Naive thymus-derived CD4-positive, alpha-beta T cell (primary cell): ENCODE measurements around the gene GPR107. TPM values are rescaled to one million over a fixed set of nuclear protein-coding genes. Genes with fewer than 3 reads are reported as not detected.
A peak's percentile ranks its signal among the peaks of the same experiment; 100 is the strongest.

Source experiments
- ATAC-seq: fragments of 150-1000 bp; cut with Tn5 transposase; 2 replicates; pipeline ENCODE4 v1.10.0; 2021; ENCODE audit warnings: mild to moderate bottlenecking, moderate library complexity
- CTCF ChIA-PET: fragments of 350-600 bp; sonication (Branson Sonifier 250); formaldehyde crosslinking; loops from one replicate; lab custom pipeline; 2021; ENCODE audit warnings: antibody characterized with exemption; lab: Charles Lee
- POLR2A ChIA-PET: fragments of 350-600 bp; sonication (Branson Sonifier 250); formaldehyde crosslinking; loops from one replicate; lab custom pipeline; 2021; ENCODE audit warnings: antibody characterized with exemption, inconsistent platforms; lab: Charles Lee
- DNase-seq, 9 donors: peaks; one replicate each; pipeline versions ENCODE4 v3.0.0 to v3.0.0-alpha.2; 2020 to 2022; ENCODE audit warnings: mixed read lengths in 1 of 9
- H3K27ac ChIP-seq: one replicate; pipeline ENCODE4 v1.7.0; 2013; ENCODE audit warnings: mild to moderate bottlenecking, low read depth, low read length, moderate library complexity
- H3K27me3 ChIP-seq, 2 donors: one replicate each; pipeline ENCODE4 v1.7.0; 2013; ENCODE audit warnings: low read length in 2 of 2, mild to moderate bottlenecking in 2 of 2, moderate library complexity in 2 of 2; ENCODE audit not compliant: control insufficient read depth in 2 of 2, insufficient read depth in 2 of 2
- H3K36me3 ChIP-seq, 3 experiments: 1 replicate in 2 of 3; 2 replicates in 1 of 3; pipeline ENCODE4 v1.7.0; 2013; ENCODE audit warnings: low read length in 3 of 3, mild to moderate bottlenecking in 3 of 3, moderate library complexity in 1 of 3; ENCODE audit not compliant: insufficient read depth in 3 of 3, control insufficient read depth in 2 of 3
- H3K4me1 ChIP-seq, 2 donors: one replicate each; pipeline ENCODE4 v1.7.0; 2013; ENCODE audit warnings: low read length in 2 of 2, mild to moderate bottlenecking in 2 of 2, moderate library complexity in 1 of 2; ENCODE audit not compliant: control insufficient read depth in 2 of 2, insufficient read depth in 2 of 2
- H3K4me3 ChIP-seq: 2 replicates; pipeline ENCODE4 v1.7.0; 2013; ENCODE audit warnings: mild to moderate bottlenecking, low read length
- H3K9me3 ChIP-seq, 3 experiments: 1 replicate in 2 of 3; 2 replicates in 1 of 3; pipeline ENCODE4 v1.7.0; 2013; ENCODE audit warnings: low read length in 3 of 3; ENCODE audit not compliant: control insufficient read depth in 2 of 3
- H3K27ac Mint-ChIP-seq, 9 donors: one replicate each; pipeline ENCODE4 v1.8.0; 2020 to 2022; ENCODE audit warnings: mixed read lengths in 9 of 9, mild to moderate bottlenecking in 8 of 9, moderate library complexity in 5 of 9, inconsistent platforms in 2 of 9
- H3K27me3 Mint-ChIP-seq, 5 donors: one replicate each; pipeline ENCODE4 v1.8.0; 2021 to 2022; ENCODE audit warnings: mixed read lengths in 5 of 5, mild to moderate bottlenecking in 1 of 5
- H3K36me3 Mint-ChIP-seq, 5 donors: one replicate each; pipeline ENCODE4 v1.8.0; 2020 to 2022; ENCODE audit warnings: mixed read lengths in 5 of 5, mild to moderate bottlenecking in 3 of 5, inconsistent platforms in 1 of 5
- H3K4me1 Mint-ChIP-seq, 7 donors: one replicate each; pipeline ENCODE4 v1.8.0; 2020 to 2022; ENCODE audit warnings: mixed read lengths in 7 of 7, mild to moderate bottlenecking in 3 of 7, inconsistent platforms in 1 of 7
- H3K4me3 Mint-ChIP-seq, 10 donors: one replicate each; pipeline ENCODE4 v1.8.0; 2020 to 2022; ENCODE audit warnings: mild to moderate bottlenecking in 10 of 10, mixed read lengths in 10 of 10, moderate library complexity in 6 of 10, inconsistent platforms in 2 of 10
- H3K9me3 Mint-ChIP-seq, 11 donors: one replicate each; pipeline ENCODE4 v1.8.0; 2020 to 2022; ENCODE audit warnings: mixed read lengths in 11 of 11, mild to moderate bottlenecking in 4 of 11, inconsistent platforms in 1 of 11, moderate library complexity in 1 of 11
- intact Hi-C, 2 donors: fragments of 100-400 bp; cut with micrococcal nuclease; formaldehyde crosslinking; loops; one replicate each; pipeline ENCODE4 v1.15.1; 2023
- polyA plus RNA-seq, 2 donors: library from polyadenylated mRNA; unstranded; fragments of 300-500 nt; fragmentation: Illumina TruSeq; gene quantifications; one replicate each; pipeline ENCODE4 v1.2.3, GENCODE V29; 2021
- total RNA-seq, 6 experiments: library from RNA in 5 of 6; stranded (reverse) in 5 of 6; gene quantifications; 1 replicate in 5 of 6; 2 replicates in 1 of 6; pipeline ENCODE4 v1.2.3 and lab custom pipeline; 2021 to 2026

Gene GPR107
- total and polyA plus RNA-seq, 7 experiments from 2014 or later, result 2.8 to 24.0 (median 21.9) TPM

DNA sequence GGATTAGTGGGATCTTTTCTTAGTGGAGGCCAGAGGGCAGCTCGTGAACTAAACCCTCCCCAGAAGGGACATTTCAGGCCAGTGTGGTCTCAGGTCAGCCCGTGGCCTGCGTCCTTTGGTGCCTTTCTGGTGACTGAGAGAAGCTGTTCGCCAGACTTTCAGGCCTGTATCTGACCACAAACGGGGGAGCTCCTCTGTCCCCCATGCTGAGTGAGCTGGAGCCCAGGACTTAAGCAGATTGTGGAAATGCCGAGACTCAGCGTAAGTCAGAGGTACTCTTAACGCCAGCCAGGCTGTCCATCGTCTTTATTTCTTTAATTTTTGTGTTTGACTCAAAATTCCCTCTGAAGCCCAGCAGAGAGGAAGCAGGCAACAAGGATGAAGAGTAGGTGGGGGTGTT, 63.7 kb downstream of the GPR107 start:
- peaks cover 0 to 51% (median 0%) of the 10 kb centered on the region in 3 experiments for H3K36me3 ChIP-seq
- H3K9me3 ChIP-seq, result no peaks in the 10 kb centered on the region
- Mint-ChIP-seq H3K36me3 (peaks cover 4 to 38% (median 12%) of the 10 kb centered on the region in 5 donors), H3K27ac (no peak overlapping the region), H3K4me1 (peaks cover 0 to under 1% (median 0%) of the 10 kb centered on the region in 7 donors), H3K27me3 (no peaks in the 10 kb centered on the region), H3K9me3 (no peaks in the 10 kb centered on the region), H3K4me3 (no peak overlapping the region)
- no peak overlapping the region for H3K4me3 ChIP-seq
- H3K27ac ChIP-seq, result no peak overlapping the region
- no peaks in the 10 kb centered on the region for H3K27me3 ChIP-seq
- CTCF ChIA-PET, result interaction anchor here (1.1 kb wide), 1 partner anchor 11 kb away, joined by 5 read pairs; no protein-coding TSS in a partner anchor
- DNase-seq (no peak), ATAC-seq (no peak)
- no peaks in the 10 kb centered on the region for H3K4me1 ChIP-seq
- POLR2A ChIA-PET, result no interaction called here
- intact Hi-C loops, result no loop called here

DNA sequence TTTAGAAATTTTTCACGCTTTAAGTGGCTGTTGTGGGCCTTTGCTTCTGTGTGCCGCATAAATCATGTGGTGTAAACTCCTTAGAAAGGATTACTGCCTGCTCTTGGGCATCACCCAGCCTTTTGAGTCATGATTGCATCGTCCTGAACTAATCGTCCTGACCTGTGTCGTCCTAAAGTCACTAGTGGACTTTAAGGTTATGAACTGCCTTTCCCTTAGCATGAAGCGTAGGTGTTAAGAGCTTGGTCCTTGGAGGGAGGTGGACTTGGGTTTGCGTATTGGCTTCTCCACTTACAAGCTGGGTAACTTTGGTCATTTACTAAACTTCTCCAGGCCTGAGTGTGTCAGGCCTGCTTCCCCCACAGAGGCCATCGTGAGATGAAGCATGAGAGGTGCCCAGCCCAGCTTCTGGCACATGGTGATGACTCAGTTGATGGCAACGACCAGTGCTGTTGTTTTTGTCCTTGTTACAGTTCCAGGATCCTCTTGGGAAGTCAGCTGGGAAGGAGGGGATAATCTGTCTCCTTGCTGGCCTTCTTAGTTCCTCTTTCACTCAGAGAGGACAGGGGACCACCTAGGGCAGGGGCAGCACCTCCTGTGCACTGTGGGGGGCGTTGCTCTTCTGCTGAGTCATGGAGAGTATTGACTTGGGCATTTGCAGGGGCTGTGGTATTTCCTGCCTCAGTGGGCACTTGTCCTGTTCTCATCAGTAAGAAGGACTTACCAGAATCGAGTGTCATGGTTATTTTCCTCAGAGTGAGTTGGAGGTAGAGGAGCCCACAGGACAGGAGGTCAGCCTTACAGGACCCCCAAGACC, 64.3 kb downstream of the GPR107 start:
- no peaks in the 10 kb centered on the region for H3K4me1 ChIP-seq
- intact Hi-C loops, result no loop called here
- Mint-ChIP-seq H3K4me3 (no peak overlapping the region), H3K27ac (peak overlapping the region in 1 of 9 donors; percentile 15), H3K9me3 (no peaks in the 10 kb centered on the region), H3K4me1 (no peaks in the 10 kb centered on the region), H3K27me3 (no peaks in the 10 kb centered on the region), H3K36me3 (peaks cover 4 to 42% (median 12%) of the 10 kb centered on the region in 5 donors)
- ChIA-PET CTCF (interaction anchor here (1.1 kb wide), 1 partner anchor 12 kb away, joined by 5 read pairs; no protein-coding TSS in a partner anchor), POLR2A (no interaction called here)
- H3K27ac ChIP-seq, result no peak overlapping the region
- H3K4me3 ChIP-seq, result no peak overlapping the region
- no peaks in the 10 kb centered on the region for H3K9me3 ChIP-seq
- H3K27me3 ChIP-seq, result no peaks in the 10 kb centered on the region
- no peak for DNase-seq
- H3K36me3 ChIP-seq, result peaks cover 0 to 55% (median 0%) of the 10 kb centered on the region in 3 experiments
- no peak for ATAC-seq

DNA sequence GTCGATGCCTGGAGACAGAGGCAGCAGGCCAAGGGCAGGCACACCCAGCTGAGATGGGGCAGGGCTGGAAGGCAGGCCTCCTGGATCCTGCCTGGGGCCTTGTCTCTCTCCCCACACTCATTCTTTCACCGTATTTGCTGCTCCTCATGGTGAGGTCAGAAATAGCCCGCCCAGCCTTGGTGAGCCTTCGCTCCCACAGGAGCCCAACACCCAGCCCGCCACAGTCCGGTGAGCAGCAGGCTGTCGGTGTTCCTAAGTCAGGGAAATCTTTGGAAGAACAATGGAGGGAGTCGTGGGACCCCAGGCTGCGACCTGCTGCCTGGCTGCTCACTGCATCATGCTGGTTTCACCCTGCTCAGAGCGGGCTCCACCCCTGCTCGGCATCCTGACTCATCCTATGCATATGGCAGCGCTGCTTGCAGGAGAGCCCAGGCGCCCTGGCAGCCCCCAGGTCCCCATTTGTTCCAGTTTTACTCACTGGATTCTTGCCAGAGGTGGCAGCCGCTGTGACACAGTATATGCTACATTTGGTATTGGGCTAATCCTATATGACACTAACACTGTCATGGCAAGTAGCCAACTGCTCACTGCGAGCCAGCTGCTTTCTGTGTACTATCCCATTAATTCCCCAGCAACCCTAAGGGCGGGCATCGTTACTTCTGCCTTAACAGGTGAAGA, 65.3 kb downstream of the GPR107 start:
- Histone ChIP-seq H3K4me1 (no peaks in the 10 kb centered on the region), H3K27ac (no peak overlapping the region), H3K36me3 (peaks cover 0 to 57% (median 0%) of the 10 kb centered on the region in 3 experiments), H3K4me3 (no peak overlapping the region), H3K27me3 (no peaks in the 10 kb centered on the region), H3K9me3 (no peaks in the 10 kb centered on the region)
- Mint-ChIP-seq H3K27me3 (no peaks in the 10 kb centered on the region), H3K4me3 (no peak overlapping the region), H3K36me3 (peaks cover 4 to 44% (median 12%) of the 10 kb centered on the region in 5 donors), H3K4me1 (no peaks in the 10 kb centered on the region), H3K9me3 (no peaks in the 10 kb centered on the region), H3K27ac (peak overlapping the region in 2 of 9 donors; percentile 15 to 65)
- ChIA-PET POLR2A (no interaction called here), CTCF (interaction anchor here (0.6 to 1.0 kb wide), 2 partner anchors 12 to 87 kb away, joined by 3 read pairs; no protein-coding TSS in a partner anchor)
- no peak for DNase-seq
- intact Hi-C loops, result no loop called here
- ATAC-seq, result no peak

DNA sequence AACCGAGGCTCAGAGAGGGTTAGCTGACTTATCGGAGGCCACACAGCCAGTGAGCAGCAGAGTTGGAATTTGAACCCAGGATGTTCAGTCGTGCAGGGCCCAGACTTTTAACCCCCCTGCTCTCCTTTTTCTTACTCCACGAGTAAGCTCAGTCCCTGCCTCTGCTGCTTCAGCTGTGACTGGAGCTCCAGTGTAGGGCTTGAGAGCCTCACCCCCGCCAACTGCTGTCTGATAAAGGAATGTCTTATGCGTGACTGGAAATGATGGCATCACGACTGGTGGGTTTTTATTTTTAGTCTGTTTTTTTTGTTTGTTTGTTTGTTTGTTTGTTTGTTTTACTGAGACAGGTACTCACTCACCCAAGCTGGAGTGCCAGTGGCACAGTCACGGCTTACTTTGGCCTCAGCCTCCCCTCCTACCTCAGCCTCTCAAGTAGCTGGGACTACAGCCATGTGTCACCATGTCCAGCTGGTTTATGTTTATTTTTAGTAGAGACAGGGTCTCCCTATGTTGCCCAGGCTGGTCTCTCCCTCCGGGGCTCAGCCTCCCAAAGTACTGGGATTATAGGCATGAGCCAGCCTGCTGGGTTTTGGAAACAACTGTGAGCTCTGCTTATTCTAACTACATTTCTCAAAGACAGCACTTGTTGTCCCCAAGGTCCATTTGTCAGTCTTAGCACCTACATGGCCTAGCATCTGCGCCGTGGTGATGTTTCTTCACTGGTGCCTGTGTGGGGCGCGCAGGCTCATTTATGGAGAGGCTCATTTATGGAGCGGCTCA, 66.0 kb downstream of the GPR107 start:
- ATAC-seq (no peak), DNase-seq (no peak)
- no peaks in the 10 kb centered on the region for H3K9me3 Mint-ChIP-seq
- H3K27ac ChIP-seq, result no peak overlapping the region
- intact Hi-C loops, result no loop called here
- H3K4me3 Mint-ChIP-seq, result no peak overlapping the region
- CTCF ChIA-PET, result interaction anchor here (0.6 to 1.0 kb wide), 2 partner anchors 13 to 86 kb away, joined by 3 read pairs; no protein-coding TSS in a partner anchor
- H3K4me3 ChIP-seq, result no peak overlapping the region
- H3K27me3 ChIP-seq, result no peaks in the 10 kb centered on the region
- peaks cover 0 to 59% (median 4%) of the 10 kb centered on the region in 3 experiments for H3K36me3 ChIP-seq
- H3K9me3 ChIP-seq, result no peaks in the 10 kb centered on the region
- POLR2A ChIA-PET, result no interaction called here
- no peaks in the 10 kb centered on the region for H3K27me3 Mint-ChIP-seq
- no peaks in the 10 kb centered on the region for H3K4me1 Mint-ChIP-seq
- H3K36me3 Mint-ChIP-seq, result peaks cover 4 to 51% (median 12%) of the 10 kb centered on the region in 5 donors
- H3K27ac Mint-ChIP-seq, result peak overlapping the region in 1 of 9 donors; percentile 49
- H3K4me1 ChIP-seq, result no peaks in the 10 kb centered on the region

DNA sequence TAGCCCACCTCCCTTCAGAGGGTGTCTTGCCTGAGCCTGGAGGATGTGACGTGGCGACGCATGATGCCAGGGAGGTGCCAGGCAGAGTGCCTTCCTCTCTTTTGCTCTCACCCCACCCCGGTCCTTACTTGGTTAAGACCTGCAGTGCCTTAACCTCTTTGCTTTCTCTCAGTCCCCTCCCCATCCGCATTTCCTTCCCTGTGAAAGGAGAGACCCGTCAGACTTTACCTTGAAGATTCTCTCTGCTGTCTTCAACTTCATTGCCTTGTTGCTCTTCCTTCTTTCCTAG, 66.5 kb downstream of the GPR107 start:
- no peaks in the 10 kb centered on the region for H3K9me3 ChIP-seq
- no peaks in the 10 kb centered on the region for H3K27me3 ChIP-seq
- no peak overlapping the region for H3K27ac ChIP-seq
- Mint-ChIP-seq H3K9me3 (no peaks in the 10 kb centered on the region), H3K4me3 (no peak overlapping the region), H3K27ac (peak overlapping the region in 2 of 9 donors; percentile 49 to 55), H3K27me3 (no peaks in the 10 kb centered on the region), H3K36me3 (peaks cover 3 to 46% (median 11%) of the 10 kb centered on the region in 5 donors), H3K4me1 (no peaks in the 10 kb centered on the region)
- intact Hi-C loops, result no loop called here
- no peak overlapping the region for H3K4me3 ChIP-seq
- CTCF ChIA-PET, result no interaction called here
- no peaks in the 10 kb centered on the region for H3K4me1 ChIP-seq
- DNase-seq (no peak), ATAC-seq (no peak)
- H3K36me3 ChIP-seq, result peaks cover 0 to 59% (median 4%) of the 10 kb centered on the region in 3 experiments
- POLR2A ChIA-PET, result no interaction called here

DNA sequence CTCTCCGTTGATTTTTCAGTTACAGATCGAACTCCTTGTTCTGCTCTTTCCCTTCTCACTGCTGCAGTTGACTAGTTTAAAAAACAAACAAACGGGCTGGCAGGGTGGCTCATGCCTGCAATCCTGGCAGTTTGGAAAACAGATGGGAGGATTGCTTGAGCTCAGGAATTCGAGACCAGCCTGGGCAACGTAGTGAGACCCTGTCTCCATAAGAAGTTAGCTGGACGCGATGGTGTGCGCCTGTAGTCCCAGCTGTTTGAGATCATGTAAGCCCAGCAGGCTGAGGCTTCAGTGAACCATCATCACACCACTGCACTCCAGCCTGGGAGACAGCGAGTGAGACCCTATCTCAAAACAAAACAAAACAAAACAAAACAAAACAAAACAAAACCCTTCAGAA, 67.1 kb downstream of the GPR107 start:
- CTCF ChIA-PET, result no interaction called here
- no peak overlapping the region for H3K4me3 Mint-ChIP-seq
- no peaks in the 10 kb centered on the region for H3K27me3 Mint-ChIP-seq

More for the DNA sequence above, 67.1 kb downstream of the GPR107 start:
- H3K27me3 ChIP-seq, result no peaks in the 10 kb centered on the region
- peaks cover 0 to 58% (median 4%) of the 10 kb centered on the region in 3 experiments for H3K36me3 ChIP-seq
- no peaks in the 10 kb centered on the region for H3K9me3 ChIP-seq
- peak overlapping the region in 1 of 9 donors; percentile 21 for H3K27ac Mint-ChIP-seq
- DNase-seq, result no peak
- no peaks in the 10 kb centered on the region for H3K4me1 Mint-ChIP-seq
- ATAC-seq, result no peak
- no peak overlapping the region for H3K27ac ChIP-seq
- H3K36me3 Mint-ChIP-seq, result peaks cover 2 to 44% (median 10%) of the 10 kb centered on the region in 5 donors
- H3K4me1 ChIP-seq, result no peaks in the 10 kb centered on the region
- H3K9me3 Mint-ChIP-seq, result no peaks in the 10 kb centered on the region
- intact Hi-C loops, result no loop called here
- no peak overlapping the region for H3K4me3 ChIP-seq
- POLR2A ChIA-PET, result no interaction called here
